ENCODE measurements around the gene DNM1.

The DNM1 gene

GRCh38 chr9:128203024-128203706 is at the start of gene DNM1:
DNM1 (plus strand) TSS chr9:128203379; CDS start chr9:128203471, 92 bp downstream.
- DNase-seq: peak; percentile 89

- peak; percentile 53 for DNase-seq
Observed at GRCh38 chr9:128153947-128154695, 49.1 kb upstream of the DNM1 start.

GRCh38 chr9:128155736-128156500 is 47.3 kb upstream of the DNM1 start:
- DNase-seq: peak; percentile 57

GRCh38 chr9:128159522-128159783 is 43.7 kb upstream of the DNM1 start:
- DNase-seq: peak; percentile 80

GRCh38 chr9:128159784-128160602 is 43.2 kb upstream of the DNM1 start, which contains the start of gene BBLN:
BBLN (plus strand) TSS chr9:128160265; CDS start chr9:128160408, 143 bp downstream.
- DNase-seq: peak; percentile 97

GRCh38 chr9:128160603-128160987 is 42.6 kb upstream of the DNM1 start:
- peak; percentile 81 for DNase-seq

GRCh38 chr9:128161215-128161902 is 41.8 kb upstream of the DNM1 start:
- no peak for DNase-seq

GRCh38 chr9:128162215-128163026 is 40.8 kb upstream of the DNM1 start:
- DNase-seq: no peak

GRCh38 chr9:128163027-128163515 is 40.1 kb upstream of the DNM1 start:
- DNase-seq: no peak

- no peak for DNase-seq
Observed at GRCh38 chr9:128163523-128164306, 39.5 kb upstream of the DNM1 start.

GRCh38 chr9:128164307-128164885 is 38.8 kb upstream of the DNM1 start:
- DNase-seq: no peak

- no peak for DNase-seq
Observed at GRCh38 chr9:128166169-128166568, 37.0 kb upstream of the DNM1 start.

- no peak for DNase-seq
Observed at GRCh38 chr9:128167209-128167608, 36.0 kb upstream of the DNM1 start.

GRCh38 chr9:128168731-128169308 is 34.4 kb upstream of the DNM1 start:
- DNase-seq: no peak

- DNase-seq: no peak
Observed at GRCh38 chr9:128169492-128169891, 33.7 kb upstream of the DNM1 start.

- DNase-seq: no peak
Observed at GRCh38 chr9:128169925-128170324, 33.3 kb upstream of the DNM1 start.

GRCh38 chr9:128174062-128174461 is 29.1 kb upstream of the DNM1 start:
- no peak for DNase-seq

- no peak for DNase-seq
Observed at GRCh38 chr9:128175102-128175563, 28.0 kb upstream of the DNM1 start.

- DNase-seq: no peak
Observed at GRCh38 chr9:128175726-128176125, 27.5 kb upstream of the DNM1 start.
